HepG2 (cell line): Measurements from ENCODE around the gene UCHL3. TPM values are rescaled to one million over a fixed set of nuclear protein-coding genes. Genes with fewer than 3 reads are reported as not detected.

Source experiments
- ATF1 ChIP-seq: IDR thresholded peaks from 2 replicates; pipeline ENCODE4 v1.6.1; 2016; ENCODE audit warnings: mild to moderate bottlenecking, control low read depth
- ETS1 ChIP-seq: sonication (generic); formaldehyde crosslinking; IDR thresholded peaks from 2 replicates; pipeline ENCODE4 v1.4.0; 2020; ENCODE audit warnings: missing genetic modification reagents
- FOSL2 ChIP-seq: sonication (generic); formaldehyde crosslinking; IDR thresholded peaks from 2 replicates; pipeline ENCODE4 v1.4.0; 2020; ENCODE audit warnings: missing genetic modification reagents
- HDAC6 ChIP-seq: fragments of 200-600 bp; sonication (generic); IDR thresholded peaks from 2 replicates; pipeline ENCODE4 v1.7.0; 2017; ENCODE audit warnings: mild to moderate bottlenecking, antibody characterized with exemption, low read length, low read depth
- HNRNPH1 ChIP-seq: fragments of 200-400 bp; formaldehyde crosslinking; optimal IDR thresholded peaks from 2 replicates; pipeline ENCODE3; 2017; ENCODE audit warnings: mild to moderate bottlenecking, low read depth, low read length
- HNRNPK ChIP-seq: fragments of 200-400 bp; formaldehyde crosslinking; IDR thresholded peaks from 2 replicates; pipeline ENCODE4 v1.6.1; 2018; ENCODE audit warnings: low read length, low read depth, moderate library complexity, mild to moderate bottlenecking; ENCODE audit not compliant: poor library complexity, severe bottlenecking
- MTA3 ChIP-seq: sonication (generic); formaldehyde crosslinking; IDR thresholded peaks from 2 replicates; pipeline ENCODE4 v1.4.0; 2020; ENCODE audit warnings: missing genetic modification reagents
- MYPOP ChIP-seq: sonication (generic); formaldehyde crosslinking; IDR thresholded peaks from 2 replicates; pipeline ENCODE4 v1.8.1; 2023; ENCODE audit warnings: mild to moderate bottlenecking, moderate library complexity, missing genetic modification reagents
- POLR2AphosphoS5 ChIP-seq: IDR thresholded peaks from 2 replicates; pipeline ENCODE4 v1.6.1; 2012; ENCODE audit warnings: low read depth, low read length
- RAD21 ChIP-seq: fragments of 450-650 bp; formaldehyde crosslinking; IDR thresholded peaks from 2 replicates; pipeline ENCODE4 v1.5.0; 2020; ENCODE audit warnings: mild to moderate bottlenecking
- SIN3B ChIP-seq: fragments of 150-350 bp; IDR thresholded peaks from 2 replicates; pipeline ENCODE4 v1.6.1; 2014; ENCODE audit warnings: low read length
- SP5 ChIP-seq: IDR thresholded peaks from 2 replicates; pipeline ENCODE4 v1.6.1; 2016; ENCODE audit warnings: low read depth, borderline replicate concordance
- TCF12 ChIP-seq, 2 experiments: fragments of 450-650 bp in 1 of 2; sonication (generic) in 1 of 2; formaldehyde crosslinking in 1 of 2; IDR thresholded peaks; 2 replicates each; pipeline versions ENCODE4 v1.6.1 to v1.8.0; 2017 to 2022; ENCODE audit warnings: antibody characterized with exemption in 1 of 2, mild to moderate bottlenecking in 1 of 2, missing genetic modification reagents in 1 of 2, moderate library complexity in 1 of 2
- TIGD3 ChIP-seq: sonication (generic); formaldehyde crosslinking; IDR thresholded peaks from 2 replicates; pipeline ENCODE4 v1.5.1; 2020; ENCODE audit warnings: mild to moderate bottlenecking, missing genetic modification reagents, borderline replicate concordance
- ZBTB38 ChIP-seq: sonication (generic); formaldehyde crosslinking; IDR thresholded peaks from 2 replicates; pipeline ENCODE4 v1.5.1; 2020; ENCODE audit warnings: mild to moderate bottlenecking, missing genetic modification reagents
- ZBTB43 ChIP-seq: sonication (generic); formaldehyde crosslinking; conservative IDR thresholded peaks from 2 replicates; pipeline ENCODE4 v1.4.0; 2020; ENCODE audit warnings: missing genetic modification reagents
- ZNF280D ChIP-seq: sonication (generic); formaldehyde crosslinking; IDR thresholded peaks from 2 replicates; pipeline ENCODE4 v1.5.1; 2020; ENCODE audit warnings: mild to moderate bottlenecking, missing genetic modification reagents
- ZNF468 ChIP-seq: sonication (generic); formaldehyde crosslinking; IDR thresholded peaks from 2 replicates; pipeline ENCODE4 v1.8.0; 2022; ENCODE audit warnings: mild to moderate bottlenecking, moderate library complexity, missing genetic modification reagents
- ZNF543 ChIP-seq: sonication (generic); formaldehyde crosslinking; IDR thresholded peaks from 2 replicates; pipeline ENCODE4 v1.4.0; 2020; ENCODE audit warnings: mild to moderate bottlenecking, missing genetic modification reagents
- ZNF670 ChIP-seq: sonication (generic); formaldehyde crosslinking; IDR thresholded peaks from 2 replicates; pipeline ENCODE4 v1.8.0; 2022; ENCODE audit warnings: mild to moderate bottlenecking, missing genetic modification reagents, borderline replicate concordance
- ZNF773 ChIP-seq: sonication (generic); formaldehyde crosslinking; IDR thresholded peaks from 2 replicates; pipeline ENCODE4 v1.4.0; 2020; ENCODE audit warnings: missing genetic modification reagents, borderline replicate concordance
- polyA plus RNA-seq, 8 experiments: library from polyadenylated mRNA; depleted of rRNA in 3 of 8; stranded (reverse) in 7 of 8; unstranded in 1 of 8; fragments of >200 nt; fragmentation: Illumina TruSeq in 4 of 8; extraction: Trizol in 4 of 8; gene quantifications; 2 replicates each; pipeline versions ENCODE4 v1.2.1 to v1.2.3, GENCODE V29; 2011 to 2016; ENCODE audit warnings: low read depth in 4 of 8, missing spikeins in 1 of 8, mixed read lengths in 1 of 8; ENCODE audit not compliant: insufficient read depth in 1 of 8
- total RNA-seq, 5 experiments: library from RNA; depleted of rRNA; stranded (reverse); fragments of >200 nt; fragmentation: Illumina TruSeq; extraction: Trizol; gene quantifications; 2 replicates each; pipeline ENCODE4 v1.2.3, GENCODE V29; 2016; ENCODE audit warnings: low read depth in 1 of 5

UCHL3 gene
- total and polyA plus RNA-seq, 2 of the 13 experiments (the other 11 are each of a cell fraction or from before 2014, with no cell fraction given): 36.2 to 93.3 TPM

GRCh38 chr13:75549262-75550158 is at the start of gene UCHL3 (continued):
- TF ChIP-seq TCF12 (IDR thresholded peaks at IDR 0.05) (no peak), TCF12 (CRISPR knock-in tag; IDR thresholded peaks at IDR 0.05) (no peak), MTA3 (CRISPR knock-in tag) (no peak), RAD21 (CRISPR knock-in tag) (peak; percentile 96), ATF1 (CRISPR knock-in tag) (no peak), ZBTB38 (CRISPR knock-in tag) (peak; percentile 59), MYPOP (peak; percentile 78), HNRNPH1 (no peak), ZNF280D (CRISPR knock-in tag) (no peak), ZNF670 (CRISPR knock-in tag) (0 out of 2 replicates have a peak, but pooled peaks have one; percentile 10), TIGD3 (CRISPR knock-in tag) (no peak), POLR2AphosphoS5 (peak; percentile 45), SP5 (CRISPR knock-in tag) (peak; percentile 13; the same call in 1 of the 2 replicates), HDAC6 (no peak), ZNF468 (CRISPR knock-in tag) (no peak), ZBTB43 (CRISPR knock-in tag) (no peak), ZNF543 (CRISPR knock-in tag) (no peak), SIN3B (no peak; the same call in none of the 2 replicates), FOSL2 (CRISPR knock-in tag) (peak; percentile 8; the same call in 1 of the 2 replicates), ZNF773 (no peak), HNRNPK (no peak), ETS1 (CRISPR knock-in tag) (no peak)
